AG04450 (cell line): Measurements from ENCODE around the gene LYRM4. TPM values are rescaled to one million over a fixed set of nuclear protein-coding genes. Genes with fewer than 3 reads are reported as not detected.
"Not testable (repeated sequence)": the region's sequence is repeated elsewhere in the genome, so short reads cannot be mapped to it uniquely, and the experiment has no call there.

Experiments used
- CTCF ChIA-PET: fragments of 300-600, 350-600 bp; formaldehyde crosslinking; extraction: SDS; loops from one replicate; lab custom pipeline; 2022; ENCODE audit warnings: antibody characterized with exemption, inconsistent platforms; lab: Charles Lee
- POLR2A ChIA-PET: fragments of 350-600 bp; formaldehyde crosslinking; extraction: SDS; loops from one replicate; lab custom pipeline; 2021; ENCODE audit warnings: antibody characterized with exemption, inconsistent platforms; lab: Yijun Ruan, JAX
- DNase-seq: peaks from one replicate; pipeline ENCODE4 v3.0.0-alpha.2; 2011; ENCODE audit warnings: low read depth, low spot score
- H3K27ac ChIP-seq: one replicate; pipeline ENCODE4 v1.5.1; 2012; ENCODE audit warnings: low read depth, low read length, control low read depth
- H3K27me3 ChIP-seq: one replicate; pipeline ENCODE4 v1.6.0; 2012; ENCODE audit warnings: low read length; ENCODE audit not compliant: control insufficient read depth, insufficient read depth
- H3K4me3 ChIP-seq: 2 replicates; pipeline ENCODE4 v1.5.1; 2011; ENCODE audit warnings: mild to moderate bottlenecking, low read depth, low read length, control low read depth
- H3K9me3 ChIP-seq: 2 replicates; pipeline ENCODE4 v1.5.1; 2012; ENCODE audit warnings: low read length; ENCODE audit not compliant: control insufficient read depth, insufficient read depth
- CTCF ChIP-seq: IDR thresholded peaks from 2 replicates; pipeline ENCODE4 v1.5.1; 2011; ENCODE audit warnings: low read depth, low read length, control low read depth, inconsistent platforms
- polyA plus RNA-seq: library from polyadenylated mRNA; depleted of rRNA; stranded (reverse); fragments of >200 nt; gene quantifications from 2 replicates; pipeline ENCODE4 v1.2.3, GENCODE V29; 2011

Gene LYRM4
- polyA plus RNA-seq, 1 experiment: 41.4 TPM

DNA sequence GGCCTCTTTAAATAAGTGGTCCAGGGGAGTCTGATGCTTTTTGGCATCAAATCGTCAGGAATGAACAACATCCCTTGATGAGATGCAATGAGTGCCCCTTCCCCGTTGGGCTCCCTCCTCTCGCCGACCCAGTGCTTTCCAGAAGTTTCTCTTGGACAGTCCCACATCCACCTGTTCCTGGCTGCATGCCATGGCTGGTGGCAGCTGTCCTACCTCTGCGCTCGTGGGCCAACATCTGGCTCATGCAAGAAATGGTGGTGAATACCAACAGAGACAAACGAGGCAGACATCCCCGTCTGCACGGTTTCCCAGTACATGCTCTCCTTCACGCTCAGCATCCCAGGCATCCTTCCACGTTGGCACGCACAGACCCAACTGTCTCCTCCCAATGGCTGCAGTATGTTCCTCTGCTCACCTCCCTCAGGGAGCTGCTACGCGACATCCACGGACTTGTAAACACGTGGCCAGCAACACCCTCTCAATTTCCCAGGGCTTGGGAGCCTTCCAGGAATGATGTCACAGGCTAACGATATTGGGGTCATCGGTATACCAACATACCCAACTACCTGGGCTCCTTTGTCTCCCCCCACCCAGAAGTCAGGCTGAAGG, 138.1 kb downstream of the LYRM4 start:
- CTCF ChIA-PET: interaction anchor here (0.5 kb wide), 1 partner anchor 144 kb away, joined by 3 read pairs; no protein-coding TSS in a partner anchor
- no peak overlapping the region for H3K27ac ChIP-seq
- no peak overlapping the region for H3K4me3 ChIP-seq
- TF ChIP-seq CTCF: no peak
- POLR2A ChIA-PET: no interaction called here
- no peaks in the 10 kb centered on the region for H3K27me3 ChIP-seq
- DNase-seq: no peak
- peaks cover 6% of the 10 kb centered on the region; the same call in 1 of the 2 replicates for H3K9me3 ChIP-seq

DNA sequence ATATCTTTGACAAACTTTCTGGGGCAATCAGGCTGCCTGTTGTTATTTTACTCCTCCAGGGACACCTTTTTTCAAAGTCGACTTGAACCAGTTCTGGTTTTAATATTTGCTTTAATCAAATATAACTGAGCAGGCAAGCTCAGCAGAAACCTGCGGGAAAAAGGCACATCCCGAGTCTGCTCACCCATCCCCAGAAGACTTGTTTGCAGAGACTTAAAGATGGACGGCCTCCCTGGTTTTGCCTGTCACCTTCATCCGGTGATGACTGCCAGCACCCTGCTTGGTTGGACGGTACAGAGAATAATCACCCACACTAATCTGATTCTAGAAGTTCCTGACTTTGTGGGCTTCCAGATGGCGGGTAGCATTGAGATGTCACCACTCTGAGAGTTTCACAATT, 138.8 kb downstream of the LYRM4 start:
- POLR2A ChIA-PET: no interaction called here
- DNase-seq: no peak
- Histone ChIP-seq H3K9me3 (peaks cover 6% of the 10 kb centered on the region; the same call in 1 of the 2 replicates), H3K27ac (no peak overlapping the region), H3K4me3 (no peak overlapping the region), H3K27me3 (no peaks in the 10 kb centered on the region)
- CTCF ChIA-PET: no interaction called here
- TF ChIP-seq CTCF: no peak

DNA sequence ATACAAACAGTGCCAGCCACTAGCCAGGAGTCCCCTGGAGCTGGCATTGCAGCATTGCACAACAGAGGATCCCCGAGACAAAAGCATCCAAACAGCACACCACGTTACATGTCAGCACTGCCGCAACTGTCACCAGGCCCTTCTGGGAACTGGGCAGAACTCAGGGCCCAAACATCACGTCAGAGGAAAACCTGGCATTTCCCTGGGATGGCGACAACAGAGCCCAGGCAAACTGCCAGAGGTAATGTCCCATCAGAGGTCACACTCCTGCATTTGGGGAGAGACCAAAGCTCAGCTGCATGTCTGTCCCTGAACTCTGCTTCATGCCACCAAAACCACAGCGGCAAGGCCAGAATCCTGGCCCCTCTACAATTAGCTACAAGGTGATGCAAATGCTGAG, 139.3 kb downstream of the LYRM4 start:
- TF ChIP-seq CTCF: no peak
- H3K4me3 ChIP-seq: no peak overlapping the region
- no peak overlapping the region for H3K27ac ChIP-seq
- H3K9me3 ChIP-seq: peaks cover 6% of the 10 kb centered on the region; the same call in 1 of the 2 replicates
- no peak for DNase-seq
- no peaks in the 10 kb centered on the region for H3K27me3 ChIP-seq
- CTCF ChIA-PET: no interaction called here
- POLR2A ChIA-PET: no interaction called here

DNA sequence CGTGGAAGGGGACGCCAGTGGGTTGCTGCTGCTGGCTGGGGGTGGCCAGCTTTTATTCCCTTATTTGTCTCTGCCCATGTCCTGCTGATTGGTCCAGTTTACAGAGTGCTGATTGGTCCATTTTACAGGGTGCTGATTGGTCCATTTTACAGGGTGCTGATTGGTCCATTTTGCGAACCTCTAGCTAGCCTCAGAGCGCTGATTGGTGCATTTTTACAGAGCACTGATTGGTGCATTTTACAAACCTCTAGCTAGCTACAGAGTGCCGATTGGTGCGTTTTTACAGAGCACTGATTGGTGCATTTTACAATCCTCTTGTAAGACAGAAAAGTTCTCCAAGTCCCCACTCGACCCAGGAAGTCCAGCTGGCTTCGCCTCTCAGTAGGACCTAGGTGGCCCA, 140.2 kb downstream of the LYRM4 start:
- CTCF ChIA-PET, H3K4me3 ChIP-seq, DNase-seq, H3K27me3 ChIP-seq, POLR2A ChIA-PET, H3K9me3 ChIP-seq, H3K27ac ChIP-seq: not testable (repeated sequence)

DNA sequence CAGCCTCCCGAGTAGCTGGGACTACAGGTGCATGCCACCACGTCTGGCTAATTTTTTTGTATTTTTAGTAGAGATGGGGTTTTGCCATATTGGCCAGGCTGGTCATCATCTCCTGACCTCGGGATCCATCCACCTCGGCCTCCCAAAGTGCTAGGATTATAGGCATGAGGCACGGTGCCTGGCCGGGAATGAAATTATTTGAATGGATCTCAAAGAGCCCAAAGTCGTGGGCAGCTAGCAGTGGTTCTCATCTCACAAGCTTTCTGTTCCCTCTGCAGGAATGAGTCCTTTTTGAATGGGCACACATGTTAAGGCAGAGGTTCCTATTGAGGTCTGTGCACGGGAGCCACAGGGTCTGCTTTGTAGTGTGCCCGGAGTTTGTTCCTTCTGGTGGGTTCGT, 140.7 kb downstream of the LYRM4 start:
- TF ChIP-seq CTCF: no peak
- DNase-seq: no peak
- Histone ChIP-seq H3K9me3 (peaks cover 6% of the 10 kb centered on the region; the same call in 1 of the 2 replicates), H3K27me3 (no peaks in the 10 kb centered on the region), H3K4me3 (no peak overlapping the region), H3K27ac (no peak overlapping the region)
- ChIA-PET POLR2A (no interaction called here), CTCF (no interaction called here)
